Stimulated activated effector memory CD8-positive, alpha-beta T cell treated with anti-CD3 and anti-CD28 coated beads, Interleukin-12 subunit alpha, Interleukin-12 subunit beta, amount 100 ng/mL, for 72 hours (primary cell): ENCODE measurements around the gene PPRC1.
"Not testable (repeated sequence)": the region's sequence is repeated elsewhere in the genome, so short reads cannot be mapped to it uniquely, and the experiment has no call there.

Experiments
- ATAC-seq: fragments of 150-1000 bp; cut with Tn5 transposase; 2 replicates; pipeline ENCODE4 v1.10.0; 2021
- DNase-seq, 2 donors: peaks; one replicate each; pipeline ENCODE4 v3.0.0; 2021 to 2022; ENCODE audit warnings: low spot score in 2 of 2
- H3K27ac Mint-ChIP-seq: one replicate; pipeline ENCODE4 v1.8.0; 2022; ENCODE audit warnings: mild to moderate bottlenecking, mixed read lengths
- H3K36me3 Mint-ChIP-seq: one replicate; pipeline ENCODE4 v1.8.0; 2022; ENCODE audit warnings: mild to moderate bottlenecking, mixed read lengths
- H3K4me1 Mint-ChIP-seq: one replicate; pipeline ENCODE4 v1.8.0; 2022; ENCODE audit warnings: mixed read lengths
- H3K4me3 Mint-ChIP-seq: one replicate; pipeline ENCODE4 v1.8.0; 2022; ENCODE audit warnings: mild to moderate bottlenecking, mixed read lengths
- H3K9me3 Mint-ChIP-seq: one replicate; pipeline ENCODE4 v1.8.0; 2022; ENCODE audit warnings: mixed read lengths

Gene PPRC1

GRCh38 chr10:102188298-102188940, 55.6 kb downstream of the PPRC1 start:
- ATAC-seq (no peak), DNase-seq (no peak)
- Mint-ChIP-seq H3K4me1 (peaks cover 17% of the 10 kb centered on the region), H3K4me3 (no peak overlapping the region), H3K36me3 (no peaks in the 10 kb centered on the region), H3K27ac (no peak overlapping the region), H3K9me3 (no peaks in the 10 kb centered on the region)

GRCh38 chr10:102188941-102189898, 56.4 kb downstream of the PPRC1 start:
- H3K4me1 Mint-ChIP-seq = peaks cover 17% of the 10 kb centered on the region
- peak overlapping the region; percentile 40 for H3K27ac Mint-ChIP-seq
- ATAC-seq = peak; percentile 89
- H3K9me3 Mint-ChIP-seq, H3K36me3 Mint-ChIP-seq: not testable (repeated sequence)
- DNase-seq = peak in 1 of 2 donors; percentile 51
- H3K4me3 Mint-ChIP-seq = peak overlapping the region; percentile 21

- H3K4me3 Mint-ChIP-seq = no peak overlapping the region
- H3K36me3 Mint-ChIP-seq = peaks cover 6% of the 10 kb centered on the region
- H3K27ac Mint-ChIP-seq = no peak overlapping the region
- no peak for ATAC-seq
- DNase-seq = no peak
- H3K4me1 Mint-ChIP-seq = peaks cover 22% of the 10 kb centered on the region
- H3K9me3 Mint-ChIP-seq = no peaks in the 10 kb centered on the region
Observed at GRCh38 chr10:102191956-102192355, 59.1 kb downstream of the PPRC1 start.

GRCh38 chr10:102195296-102195870, 62.5 kb downstream of the PPRC1 start:
- H3K4me1 Mint-ChIP-seq = peaks cover 8% of the 10 kb centered on the region
- DNase-seq (no peak), ATAC-seq (no peak)
- H3K36me3 Mint-ChIP-seq = peaks cover 6% of the 10 kb centered on the region
- H3K9me3 Mint-ChIP-seq = no peaks in the 10 kb centered on the region
- H3K4me3 Mint-ChIP-seq = no peak overlapping the region
- H3K27ac Mint-ChIP-seq = no peak overlapping the region

GRCh38 chr10:102196893-102197292, 64.1 kb downstream of the PPRC1 start:
- H3K27ac Mint-ChIP-seq = no peak overlapping the region
- H3K4me3 Mint-ChIP-seq = no peak overlapping the region
- DNase-seq (no peak), ATAC-seq (peak; percentile 97)
- peaks cover 6% of the 10 kb centered on the region for H3K36me3 Mint-ChIP-seq
- no peaks in the 10 kb centered on the region for H3K9me3 Mint-ChIP-seq
- peaks cover 8% of the 10 kb centered on the region for H3K4me1 Mint-ChIP-seq

GRCh38 chr10:102198027-102198426, 65.2 kb downstream of the PPRC1 start:
- H3K4me3 Mint-ChIP-seq = no peak overlapping the region
- no peak overlapping the region for H3K27ac Mint-ChIP-seq
- peaks cover 6% of the 10 kb centered on the region for H3K36me3 Mint-ChIP-seq
- no peak for ATAC-seq
- H3K4me1 Mint-ChIP-seq = peaks cover 13% of the 10 kb centered on the region
- H3K9me3 Mint-ChIP-seq = no peaks in the 10 kb centered on the region
- no peak for DNase-seq
